Stomach (tissue), 9 donors: ENCODE measurements around the gene SUPT4H1. TPM values are rescaled to one million over a fixed set of nuclear protein-coding genes. Genes with fewer than 3 reads are reported as not detected.
A peak's percentile ranks its signal among the peaks of the same experiment; 100 is the strongest.

ENCODE experiments used
- DNase-seq, 2 donors: peaks; one replicate each; pipeline versions ENCODE4 v3.0.0 to v3.0.0-alpha.2; 2013 to 2019
- H3K27ac ChIP-seq, 5 donors: fragments of 200-600 bp in 4 of 5; sonication (generic) in 4 of 5; one replicate each; pipeline ENCODE4 v1.5.1; 2013 to 2019; ENCODE audit warnings: mild to moderate bottlenecking in 1 of 5, moderate library complexity in 1 of 5
- H3K27me3 ChIP-seq, 3 donors: fragments of 200-600 bp; sonication (generic); one replicate each; pipeline ENCODE4 v1.5.1; 2017 to 2019; ENCODE audit warnings: mixed run types in 1 of 3
- H3K36me3 ChIP-seq, 4 donors: fragments of 200-600 bp; sonication (generic); 1 replicate in 3 of 4; 2 replicates in 1 of 4; pipeline ENCODE4 v1.5.1; 2016 to 2019
- H3K4me1 ChIP-seq, 4 donors: fragments of 200-600 bp; sonication (generic); one replicate each; pipeline ENCODE4 v1.5.1; 2016 to 2019
- H3K4me3 ChIP-seq, 4 donors: fragments of 200-600 bp; sonication (generic) in 3 of 4; one replicate each; pipeline ENCODE4 v1.5.1; 2016 to 2019; ENCODE audit warnings: mild to moderate bottlenecking in 1 of 4
- H3K9me3 ChIP-seq, 4 donors: fragments of 200-600 bp; sonication (generic); one replicate each; pipeline ENCODE4 v1.5.1; 2016 to 2019
- CTCF ChIP-seq, 7 experiments: fragments of 450-650 bp in 4 of 7; fragments of 200-600 bp in 3 of 7; sonication (generic) in 3 of 7; IDR thresholded peaks; one replicate each; pipeline ENCODE4 v1.5.1; 2016 to 2019; ENCODE audit warnings: antibody characterized with exemption in 7 of 7, control low read depth in 2 of 7, mild to moderate bottlenecking in 1 of 7
- EP300 ChIP-seq: sonication (generic); formaldehyde crosslinking; IDR thresholded peaks from one replicate; pipeline ENCODE4 v1.6.1; 2017; ENCODE audit warnings: antibody characterized with exemption
- POLR2A ChIP-seq, 4 donors: fragments of 450-650 bp; IDR thresholded peaks; one replicate each; pipeline ENCODE4 v1.6.1; 2016; ENCODE audit warnings: antibody characterized with exemption in 4 of 4, control low read depth in 2 of 4, mild to moderate bottlenecking in 1 of 4, moderate library complexity in 1 of 4
- POLR2AphosphoS5 ChIP-seq, 3 donors: sonication (generic); formaldehyde crosslinking; IDR thresholded peaks; one replicate each; pipeline ENCODE4 v1.6.1; 2016; ENCODE audit warnings: antibody characterized with exemption in 3 of 3
- WGBS, 5 donors: extraction: QIAGEN DNeasy Blood & Tissue Kit in 3 of 5; methylation state at CpG; one replicate each; pipeline versions ENCODE4 v1.1.5 to v1.1.7; 2013 to 2018; 5-methylcytosine and 5-hydroxymethylcytosine counted together
- intact Hi-C: fragments of 100-400 bp; cut with DNase I; formaldehyde crosslinking; loops from one replicate; pipeline ENCODE4 v1.15.1; 2023; ENCODE audit warnings: low total_unique reads
- polyA plus RNA-seq, 3 donors: library from polyadenylated mRNA; stranded (reverse); fragments of 200-250 nt; gene quantifications; one replicate each; pipeline ENCODE4 v1.2.3, GENCODE V29; 2013
- total RNA-seq, 5 donors: library from RNA; depleted of rRNA; stranded (reverse); fragments of >200 nt; gene quantifications; one replicate each; pipeline versions ENCODE4 v1.1.0 to v1.2.3, GENCODE V29; 2014 to 2016
- donor health status: healthy with polysubstance abuse.
- donor health status: Bipolar disorder and iron deficiency.
- donor health status: healthy.

The SUPT4H1 gene
- total and polyA plus RNA-seq, 8 donors, result 6.7 to 80.9 (median 43.1) TPM

GRCh38 chr17:58387834-58388233 is 35.8 kb upstream of the SUPT4H1 start:
- peak overlapping the region in 1 of 5 donors; percentile 36 for H3K27ac ChIP-seq
- H3K27me3 ChIP-seq, result no peaks in the 10 kb centered on the region
- WGBS, 5 donors, result 24 to 71% (median 39%) methylated on average over 1 of the region's 1 CpG
- no peak for TF ChIP-seq CTCF (IDR thresholded peaks at IDR 0.05)
- TF ChIP-seq POLR2AphosphoS5 (IDR thresholded peaks at IDR 0.05), result peak in 1 of 3 donors; percentile 21
- no peak overlapping the region for H3K4me3 ChIP-seq
- peaks cover 5 to 50% (median 31%) of the 10 kb centered on the region in 4 donors for H3K4me1 ChIP-seq
- H3K36me3 ChIP-seq, result no peaks in the 10 kb centered on the region
- H3K9me3 ChIP-seq, result no peaks in the 10 kb centered on the region
- intact Hi-C loops, result no loop called here
- DNase-seq, result no peak

GRCh38 chr17:58386708-58387107 is 34.7 kb upstream of the SUPT4H1 start:
- H3K27me3 ChIP-seq, result no peaks in the 10 kb centered on the region
- peak overlapping the region in 1 of 5 donors; percentile 6 for H3K27ac ChIP-seq
- TF ChIP-seq EP300 (no peak), POLR2AphosphoS5 (IDR thresholded peaks at IDR 0.05) (no peak), CTCF (IDR thresholded peaks at IDR 0.05) (no peak), POLR2A (IDR thresholded peaks at IDR 0.05) (no peak)
- no peaks in the 10 kb centered on the region for H3K36me3 ChIP-seq
- no peak overlapping the region for H3K4me3 ChIP-seq
- 81 to 86% (median 83%) methylated on average over 3 of the region's 3 CpGs for WGBS, 5 donors
- no peak for DNase-seq
- H3K9me3 ChIP-seq, result no peaks in the 10 kb centered on the region
- intact Hi-C loops, result no loop called here
- H3K4me1 ChIP-seq, result peaks cover 15 to 59% (median 39%) of the 10 kb centered on the region in 4 donors

GRCh38 chr17:58385359-58385899 is 33.4 kb upstream of the SUPT4H1 start:
- WGBS, 5 donors, result 36 to 60% (median 44%) methylated on average over 4 of the region's 4 CpGs
- Histone ChIP-seq H3K36me3 (no peaks in the 10 kb centered on the region), H3K27ac (no peak overlapping the region), H3K4me3 (no peak overlapping the region), H3K9me3 (no peaks in the 10 kb centered on the region), H3K4me1 (peaks cover 28 to 60% (median 44%) of the 10 kb centered on the region in 4 donors), H3K27me3 (no peaks in the 10 kb centered on the region)
- no peak for DNase-seq
- intact Hi-C loops, result no loop called here
- TF ChIP-seq CTCF (IDR thresholded peaks at IDR 0.05) (no peak), EP300 (no peak), POLR2AphosphoS5 (IDR thresholded peaks at IDR 0.05) (no peak), POLR2A (IDR thresholded peaks at IDR 0.05) (no peak)

GRCh38 chr17:58384897-58385296 is 32.9 kb upstream of the SUPT4H1 start:
- H3K4me1 ChIP-seq, result peaks cover 29 to 61% (median 44%) of the 10 kb centered on the region in 4 donors
- TF ChIP-seq POLR2A (IDR thresholded peaks at IDR 0.05) (no peak), POLR2AphosphoS5 (IDR thresholded peaks at IDR 0.05) (no peak), CTCF (IDR thresholded peaks at IDR 0.05) (no peak)
- H3K27ac ChIP-seq, result no peak overlapping the region
- no peaks in the 10 kb centered on the region for H3K27me3 ChIP-seq
- 68 to 82% (median 73%) methylated on average over 3 of the region's 3 CpGs for WGBS, 5 donors
- no peaks in the 10 kb centered on the region for H3K9me3 ChIP-seq
- intact Hi-C loops, result no loop called here
- no peaks in the 10 kb centered on the region for H3K36me3 ChIP-seq
- H3K4me3 ChIP-seq, result no peak overlapping the region
- no peak for DNase-seq
